ENCODE data around the gene LRP5. TPM values are rescaled to one million over a fixed set of nuclear protein-coding genes. Genes with fewer than 3 reads are reported as not detected.

LRP5 gene
- total and polyA plus RNA-seq, 12 donors = 10.7 to 277 (median 75.8) TPM

DNA sequence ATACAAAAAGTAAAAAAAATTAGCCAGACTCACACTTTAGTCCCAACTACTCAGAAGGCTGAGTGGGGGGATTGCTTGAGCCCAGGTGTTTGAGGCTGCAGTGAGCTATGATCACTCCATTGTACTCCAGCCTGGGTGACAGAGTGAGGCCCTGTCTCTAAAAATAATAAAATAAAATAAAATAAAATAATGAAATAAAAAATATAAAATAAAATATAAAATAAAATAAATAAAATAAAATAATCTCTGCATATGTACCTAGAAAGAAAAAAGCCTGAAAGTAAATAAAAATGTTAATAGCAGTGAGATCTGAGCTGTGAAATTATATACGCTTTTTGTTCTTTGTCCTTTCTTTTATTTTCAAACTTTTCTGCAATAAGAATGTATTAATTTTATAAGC is 17.1 kb upstream of the LRP5 start:
- Histone ChIP-seq H3K27ac (no peak overlapping the region), H3K36me3 (replicated peaks in 1 of 2) (no peaks in the 10 kb centered on the region), H3K27me3 (no peaks in the 10 kb centered on the region), H3K4me3 (no peak overlapping the region), H3K9me3 (replicated peaks in 1 of 3) (no peaks in the 10 kb centered on the region), H3K4me1 (replicated peaks in 1 of 2) (peaks cover 0 to 10% of the 10 kb centered on the region in 2 donors)
- no peak for DNase-seq
- intact Hi-C loops (cut with DNase I) = loop anchor here in 1 of 2 donors (5.0 kb wide), 1 partner anchor 38 kb away; no protein-coding TSS in a partner anchor
- TF ChIP-seq CTCF (IDR thresholded peaks at IDR 0.05) = no peak
- no peak for TF ChIP-seq POLR2A (IDR thresholded peaks at IDR 0.05)
- 90 to 100% (median 97%) methylated on average over 1 of the region's 1 CpG for WGBS, 4 donors

GRCh38 chr11:68295940-68296339 is 16.5 kb upstream of the LRP5 start:
- Histone ChIP-seq H3K36me3 (replicated peaks in 1 of 2) (no peaks in the 10 kb centered on the region), H3K27ac (no peak overlapping the region), H3K27me3 (no peaks in the 10 kb centered on the region), H3K4me3 (no peak overlapping the region), H3K9me3 (replicated peaks in 1 of 3) (no peaks in the 10 kb centered on the region), H3K4me1 (replicated peaks in 1 of 2) (peaks cover 0 to 10% of the 10 kb centered on the region in 2 donors)
- intact Hi-C loops (cut with DNase I) = loop anchor here (2.0 to 5.0 kb wide), 2 partner anchors 39 kb away; no protein-coding TSS in a partner anchor
- WGBS, 4 donors = 87 to 95% (median 90%) methylated on average over 4 to 5 of the region's 5 CpGs
- no peak for DNase-seq
- TF ChIP-seq CTCF (IDR thresholded peaks at IDR 0.05) (no peak), POLR2A (IDR thresholded peaks at IDR 0.05) (no peak)

DNA sequence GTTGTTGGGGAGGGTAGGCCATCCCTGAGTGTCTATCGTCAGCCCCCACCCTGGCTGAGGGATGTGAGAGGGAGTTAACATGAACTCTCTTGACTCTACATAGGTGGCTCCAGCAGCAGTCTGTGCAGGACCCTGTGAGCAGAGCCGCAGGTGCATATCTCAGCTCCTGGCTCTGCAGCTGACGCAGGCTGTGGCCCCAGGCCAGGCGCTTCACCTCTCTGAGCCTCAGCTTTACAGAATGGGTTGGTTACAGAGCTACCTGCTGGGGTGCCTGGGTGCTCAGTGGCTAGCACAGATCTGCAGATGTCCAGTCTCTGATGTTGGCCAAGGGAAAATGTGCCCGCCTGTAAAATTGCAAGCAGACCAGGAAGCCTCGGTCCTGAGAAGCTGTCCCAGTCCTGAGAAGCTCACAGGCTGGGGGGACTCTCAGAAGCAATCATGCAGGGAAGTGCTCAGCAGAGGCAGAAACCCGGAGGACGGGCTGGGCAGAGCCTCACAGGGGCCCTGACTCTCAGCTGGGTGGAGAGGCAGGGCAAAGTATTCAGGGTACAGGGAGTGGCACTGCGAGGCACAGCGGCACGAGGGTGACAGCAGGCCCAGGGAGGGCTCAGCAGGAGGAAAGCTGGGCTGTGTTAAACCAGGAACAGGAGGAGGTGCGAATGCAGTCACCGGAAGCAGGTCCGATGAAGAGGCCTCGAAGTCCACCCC is 15.9 kb upstream of the LRP5 start:
- H3K9me3 ChIP-seq (replicated peaks in 1 of 3) = no peaks in the 10 kb centered on the region
- H3K27ac ChIP-seq = no peak overlapping the region
- intact Hi-C loops (cut with DNase I) = loop anchor here (2.0 to 5.0 kb wide), 2 partner anchors 39 to 40 kb away; no protein-coding TSS in a partner anchor
- WGBS, 4 donors = 90 to 92% (median 91%) methylated on average over 7 to 15 of the region's 15 CpGs
- H3K4me1 ChIP-seq (replicated peaks in 1 of 2) = peaks cover 0 to 10% of the 10 kb centered on the region in 2 donors
- TF ChIP-seq POLR2A (IDR thresholded peaks at IDR 0.05) (no peak), CTCF (IDR thresholded peaks at IDR 0.05) (no peak)
- no peak for DNase-seq
- no peak overlapping the region for H3K4me3 ChIP-seq
- H3K27me3 ChIP-seq = no peaks in the 10 kb centered on the region
- no peaks in the 10 kb centered on the region for H3K36me3 ChIP-seq (replicated peaks in 1 of 2)

DNA sequence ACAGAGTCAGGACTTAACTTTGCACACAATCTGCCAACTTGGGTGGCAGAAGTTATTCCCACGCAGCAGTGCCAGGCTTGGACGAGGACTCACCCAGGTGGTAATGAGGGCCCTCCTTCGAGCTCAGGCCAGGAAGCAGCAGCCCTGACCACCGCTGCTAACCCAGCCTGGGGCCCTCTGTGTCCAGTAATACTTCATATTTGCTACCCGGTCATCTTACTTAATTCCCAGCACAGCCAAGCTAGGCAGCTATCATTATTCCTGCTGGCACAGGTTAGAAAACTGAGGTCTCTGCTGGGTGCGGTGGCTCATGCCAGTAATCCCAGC is 15.4 kb upstream of the LRP5 start:
- Histone ChIP-seq H3K27me3 (no peaks in the 10 kb centered on the region), H3K36me3 (replicated peaks in 1 of 2) (no peaks in the 10 kb centered on the region), H3K4me3 (no peak overlapping the region), H3K27ac (no peak overlapping the region), H3K4me1 (replicated peaks in 1 of 2) (peaks cover 0 to 10% of the 10 kb centered on the region in 2 donors), H3K9me3 (replicated peaks in 1 of 3) (no peaks in the 10 kb centered on the region)
- intact Hi-C loops (cut with DNase I) = loop anchor here (2.0 to 5.0 kb wide), 2 partner anchors 40 kb away; no protein-coding TSS in a partner anchor
- WGBS, 4 donors = 87 to 94% (median 93%) methylated on average over 2 to 6 of the region's 6 CpGs
- DNase-seq = no peak
- TF ChIP-seq POLR2A (IDR thresholded peaks at IDR 0.05) (no peak), CTCF (IDR thresholded peaks at IDR 0.05) (no peak)

Data from adrenal gland (tissue), 12 donors.